ENCODE data around the gene CCSAP.
"Not testable (repeated sequence)": the region's sequence is repeated elsewhere in the genome, so short reads cannot be mapped to it uniquely, and the experiment has no call there.

The CCSAP gene

GRCh38 chr1:229364207-229365065 is 21.6 kb upstream of the CCSAP start:
- DNase-seq: no peak

- no peak for DNase-seq
These were observed 20.9 kb upstream of the CCSAP start for GRCh38 chr1:229363723-229364122.

- DNase-seq: no peak
These were observed 17.6 kb upstream of the CCSAP start for GRCh38 chr1:229360420-229360819.

- no peak for DNase-seq
These were observed 12.8 kb upstream of the CCSAP start for GRCh38 chr1:229355661-229356060.

GRCh38 chr1:229354226-229354625 is 11.4 kb upstream of the CCSAP start:
- no peak for DNase-seq

GRCh38 chr1:229352975-229353374 is 10.1 kb upstream of the CCSAP start:
- no peak for DNase-seq

- no peak for DNase-seq
These were observed 6.9 kb upstream of the CCSAP start for GRCh38 chr1:229349463-229350385.

- peak; percentile 65 for DNase-seq
These were observed 4.7 kb upstream of the CCSAP start for GRCh38 chr1:229347528-229347927.

GRCh38 chr1:229344937-229345684 is 2.3 kb upstream of the CCSAP start:
- DNase-seq: no peak

GRCh38 chr1:229344139-229344538 is 1.3 kb upstream of the CCSAP start:
- DNase-seq: peak; percentile 30

- peak; percentile 85 for DNase-seq
These were observed 832 bp downstream of the CCSAP start for GRCh38 chr1:229341774-229342655.

- no peak for DNase-seq
These were observed 2.4 kb downstream of the CCSAP start for GRCh38 chr1:229340496-229340895.

- DNase-seq: peak; percentile 49
These were observed 3.3 kb downstream of the CCSAP start for GRCh38 chr1:229339520-229339919.

GRCh38 chr1:229339086-229339485 is 3.8 kb downstream of the CCSAP start:
- no peak for DNase-seq

GRCh38 chr1:229336345-229336744 is 6.5 kb downstream of the CCSAP start:
- no peak for DNase-seq

GRCh38 chr1:229334716-229335115 is 8.1 kb downstream of the CCSAP start:
- no peak for DNase-seq

- DNase-seq: no peak
These were observed 8.6 kb downstream of the CCSAP start for GRCh38 chr1:229334269-229334668.

GRCh38 chr1:229328598-229329362 is 14.1 kb downstream of the CCSAP start:
- DNase-seq: no peak

GRCh38 chr1:229327765-229328164 is 15.1 kb downstream of the CCSAP start:
- not testable (repeated sequence) for DNase-seq

GRCh38 chr1:229326601-229327000 is 16.2 kb downstream of the CCSAP start:
- DNase-seq: no peak

- DNase-seq: peak; percentile 45
These were observed 16.9 kb downstream of the CCSAP start for GRCh38 chr1:229325853-229326487.

Data from inflammatory macrophage treated with lipopolysaccharide for 4 hours (primary cell).